CD14-positive monocyte (primary cell): Measurements from ENCODE around the gene HSPB2. TPM values are rescaled to one million over a fixed set of nuclear protein-coding genes. Genes with fewer than 3 reads are reported as not detected.

ENCODE experiments used
- DNase-seq, 3 donors: peaks; one replicate each; pipeline ENCODE4 v3.0.0-alpha.2; 2011 to 2022
- H2AFZ ChIP-seq: 2 replicates; pipeline ENCODE4 v1.6.0; 2012; ENCODE audit warnings: mild to moderate bottlenecking, low read depth, low read length, inconsistent platforms; ENCODE audit not compliant: insufficient read depth, poor library complexity, severe bottlenecking
- H3K27ac ChIP-seq, 2 donors: 1 replicate in 1 of 2; 2 replicates in 1 of 2; pipeline ENCODE4 v1.5.1; 2012 to 2013; ENCODE audit warnings: low read length in 2 of 2, control low read depth in 1 of 2, inconsistent platforms in 1 of 2, low read depth in 1 of 2, mild to moderate bottlenecking in 1 of 2
- H3K27me3 ChIP-seq, 2 donors: one replicate each; pipeline versions ENCODE4 v1.6.0 to v1.6.1; 2011 to 2013; ENCODE audit warnings: low read length in 2 of 2; ENCODE audit not compliant: control insufficient read depth in 2 of 2, insufficient read depth in 2 of 2
- H3K36me3 ChIP-seq, 2 donors: replicated peaks in 1 of 2; 1 replicate in 1 of 2; 2 replicates in 1 of 2; pipeline versions ENCODE4 v1.5.1 to v1.6.1; 2012 to 2013; ENCODE audit warnings: low read length in 2 of 2, control low read depth in 1 of 2, inconsistent platforms in 1 of 2, mild to moderate bottlenecking in 1 of 2; ENCODE audit not compliant: insufficient read depth in 2 of 2, control insufficient read depth in 1 of 2
- H3K4me1 ChIP-seq, 2 donors: 1 replicate in 1 of 2; 2 replicates in 1 of 2; pipeline versions ENCODE4 v1.5.1 to v1.6.1; 2012 to 2013; ENCODE audit warnings: low read length in 2 of 2, control low read depth in 1 of 2, inconsistent platforms in 1 of 2, mild to moderate bottlenecking in 1 of 2, moderate library complexity in 1 of 2; ENCODE audit not compliant: insufficient read depth in 2 of 2, control insufficient read depth in 1 of 2
- H3K4me2 ChIP-seq: replicated peaks from 2 replicates; pipeline ENCODE3; 2012; ENCODE audit warnings: low read length, moderate library complexity, mild to moderate bottlenecking; ENCODE audit not compliant: poor library complexity, severe bottlenecking; ENCODE audit errors: extremely low read depth
- H3K4me3 ChIP-seq, 3 experiments: fragments of 200-600 bp in 1 of 3; sonication (generic) in 1 of 3; replicated peaks in 1 of 3; 1 replicate in 2 of 3; 2 replicates in 1 of 3; pipeline ENCODE4 v1.5.1; 2011 to 2013; ENCODE audit warnings: low read length in 3 of 3, mild to moderate bottlenecking in 3 of 3, control low read depth in 2 of 3, low read depth in 2 of 3, inconsistent platforms in 1 of 3, moderate library complexity in 1 of 3
- H3K79me2 ChIP-seq: 2 replicates; pipeline ENCODE4 v1.6.0; 2012; ENCODE audit warnings: mild to moderate bottlenecking, control low read depth, inconsistent platforms, low read length, moderate library complexity; ENCODE audit not compliant: insufficient read depth
- H3K9ac ChIP-seq: 2 replicates; pipeline ENCODE4 v1.6.0; 2017; ENCODE audit warnings: low read length, mild to moderate bottlenecking; ENCODE audit not compliant: insufficient read depth, poor library complexity, severe bottlenecking
- H3K9me3 ChIP-seq, 2 donors: replicated peaks in 1 of 2; 1 replicate in 1 of 2; 2 replicates in 1 of 2; pipeline versions ENCODE4 v1.5.1 to v1.6.1; 2012 to 2013; ENCODE audit warnings: low read length in 2 of 2, control low read depth in 1 of 2; ENCODE audit not compliant: control insufficient read depth in 1 of 2, insufficient read depth in 1 of 2
- H4K20me1 ChIP-seq: 2 replicates; pipeline ENCODE4 v1.6.0; 2012; ENCODE audit warnings: mild to moderate bottlenecking, low read length, control low read depth, moderate library complexity; ENCODE audit not compliant: insufficient read depth
- H3K27ac Mint-ChIP-seq, 7 donors: one replicate each; pipeline ENCODE4 v1.8.0; 2020; ENCODE audit warnings: mild to moderate bottlenecking in 7 of 7, mixed read lengths in 7 of 7, moderate library complexity in 6 of 7, inconsistent platforms in 2 of 7
- H3K27me3 Mint-ChIP-seq, 3 donors: one replicate each; pipeline ENCODE4 v1.8.0; 2021 to 2022; ENCODE audit warnings: low read depth in 3 of 3, mild to moderate bottlenecking in 3 of 3, mixed read lengths in 3 of 3, moderate library complexity in 3 of 3, inconsistent platforms in 1 of 3
- H3K36me3 Mint-ChIP-seq, 2 donors: one replicate each; pipeline ENCODE4 v1.8.0; 2020; ENCODE audit warnings: mixed read lengths in 2 of 2, inconsistent platforms in 1 of 2, mild to moderate bottlenecking in 1 of 2
- H3K4me1 Mint-ChIP-seq: one replicate; pipeline ENCODE4 v1.8.0; 2020; ENCODE audit warnings: mild to moderate bottlenecking, mixed read lengths
- H3K4me3 Mint-ChIP-seq, 2 donors: one replicate each; pipeline ENCODE4 v1.8.0; 2020; ENCODE audit warnings: mild to moderate bottlenecking in 2 of 2, mixed read lengths in 2 of 2, moderate library complexity in 1 of 2
- H3K9me3 Mint-ChIP-seq, 7 donors: one replicate each; pipeline ENCODE4 v1.8.0; 2020 to 2022; ENCODE audit warnings: mixed read lengths in 7 of 7, mild to moderate bottlenecking in 6 of 7, moderate library complexity in 6 of 7, inconsistent platforms in 2 of 7
- CTCF ChIP-seq: fragments of 200-600 bp; IDR thresholded peaks from one replicate; pipeline ENCODE4 v1.8.0; 2022; ENCODE audit warnings: antibody characterized with exemption, mild to moderate bottlenecking
- WGBS: methylation state at CpG from one replicate; pipeline ENCODE4 v1.1.5; 2013; ENCODE audit warnings: missing lambda C conversion rate; ENCODE audit not compliant: insufficient coverage; 5-methylcytosine and 5-hydroxymethylcytosine counted together
- intact Hi-C, 2 donors: fragments of 100-400 bp; cut with micrococcal nuclease; formaldehyde crosslinking; loops; one replicate each; pipeline versions ENCODE4 v1.15.0 to v1.15.1; 2023
- polyA plus RNA-seq, 3 donors: library from polyadenylated mRNA; depleted of rRNA in 1 of 3; unstranded in 2 of 3; stranded (reverse) in 1 of 3; fragments of 300-500 nt in 2 of 3; fragments of >200 nt in 1 of 3; fragmentation: Illumina TruSeq in 2 of 3; gene quantifications; 1 replicate in 2 of 3; 2 replicates in 1 of 3; pipeline ENCODE4 v1.2.3, GENCODE V29; 2012 to 2021

The HSPB2 gene
- polyA plus RNA-seq, 3 donors: not detected

GRCh38 chr11:111937461-111937769 lies 24.9 kb downstream of the HSPB2 start:
- no peaks in the 10 kb centered on the region for H3K9me3 ChIP-seq
- Mint-ChIP-seq H3K9me3 (no peaks in the 10 kb centered on the region), H3K4me1 (peaks cover 53% of the 10 kb centered on the region), H3K4me3 (peak overlapping the region; percentile 83 to 86), H3K36me3 (peaks cover 0 to 2% of the 10 kb centered on the region in 2 donors), H3K27me3 (peaks cover 0 to 4% (median 2%) of the 10 kb centered on the region in 3 donors), H3K27ac (no peak overlapping the region)
- 10% methylated on average over 2 of the region's 9 CpGs for WGBS
- no peaks in the 10 kb centered on the region for H4K20me1 ChIP-seq
- H3K27ac ChIP-seq: no peak overlapping the region
- peak overlapping the region; percentile 53 for H3K9ac ChIP-seq
- H3K36me3 ChIP-seq: no peaks in the 10 kb centered on the region
- intact Hi-C loops: loop anchor here in 1 of 2 donors (10.0 kb wide), 2 partner anchors 87 to 217 kb away; partner anchors contain the start of gene DLAT
- H2AFZ ChIP-seq: peak overlapping the region; percentile 94
- H3K79me2 ChIP-seq: no peaks in the 10 kb centered on the region
- peaks cover 53 to 63% of the 10 kb centered on the region in 2 donors for H3K4me1 ChIP-seq
- no peak for TF ChIP-seq CTCF
- DNase-seq: no peak
- H3K4me2 ChIP-seq: peak overlapping the region; percentile 92
- no peaks in the 10 kb centered on the region for H3K27me3 ChIP-seq
- peak overlapping the region; percentile 69 to 88 (median 69) for H3K4me3 ChIP-seq

- Mint-ChIP-seq H3K4me3 (peak overlapping the region; percentile 83 to 86), H3K4me1 (peaks cover 53% of the 10 kb centered on the region), H3K9me3 (no peaks in the 10 kb centered on the region), H3K36me3 (peaks cover 0 to 2% of the 10 kb centered on the region in 2 donors), H3K27me3 (peaks cover 0 to 4% (median 2%) of the 10 kb centered on the region in 3 donors), H3K27ac (peak overlapping the region in 2 of 7 donors; percentile 4 to 50)
- peak overlapping the region in 1 of 3 experiments; percentile 88 for H3K4me3 ChIP-seq
- H3K4me2 ChIP-seq: peak overlapping the region; percentile 92
- no peak overlapping the region for H3K9ac ChIP-seq
- no peaks in the 10 kb centered on the region for H3K36me3 ChIP-seq
- peaks cover 53 to 63% of the 10 kb centered on the region in 2 donors for H3K4me1 ChIP-seq
- DNase-seq: no peak
- intact Hi-C loops: loop anchor here in 1 of 2 donors (10.0 kb wide), 2 partner anchors 87 to 217 kb away; partner anchors contain the start of gene DLAT
- H3K27me3 ChIP-seq: no peaks in the 10 kb centered on the region
- H2AFZ ChIP-seq: peak overlapping the region; percentile 94
- no peak overlapping the region for H3K27ac ChIP-seq
- H4K20me1 ChIP-seq: no peaks in the 10 kb centered on the region
- no peaks in the 10 kb centered on the region for H3K9me3 ChIP-seq
- no peaks in the 10 kb centered on the region for H3K79me2 ChIP-seq
- 42% methylated on average over 6 of the region's 7 CpGs for WGBS
- TF ChIP-seq CTCF: no peak
These were observed 25.3 kb downstream of the HSPB2 start for GRCh38 chr11:111937844-111938243.
